PC-3 (cell line): ENCODE results near the gene FKBP7. TPM values are rescaled to one million over a fixed set of nuclear protein-coding genes. Genes with fewer than 3 reads are reported as not detected.

Experiments used
- ATAC-seq: fragments of 200-7000 bp; cut with Tn5 transposase; 2 replicates; pipeline ENCODE4 v1.9.1; 2020; ENCODE audit warnings: mild to moderate bottlenecking, moderate library complexity
- BruUV-seq: library from RNA; stranded (reverse); fragments of 400-500 nt; replicated peaks from 2 replicates; lab custom pipeline; 2021; lab: Mats Ljungman, UMichigan
- CTCF ChIA-PET: fragments of 300-600 bp; sonication (Branson Sonifier 250); formaldehyde crosslinking; loops from one replicate; lab custom pipeline; 2022; ENCODE audit warnings: antibody characterized with exemption; lab: Charles Lee
- POLR2A ChIA-PET: fragments of 300-600 bp; sonication (Branson Sonifier 250); formaldehyde crosslinking; loops from one replicate; lab custom pipeline; 2022; ENCODE audit warnings: antibody characterized with exemption; ENCODE audit not compliant: unreplicated experiment; lab: Charles Lee
- DNase-seq: peaks from one replicate; pipeline ENCODE4 v3.0.0-alpha.2; 2015
- H2AFZ ChIP-seq: fragments of 300-600 bp; sonication (generic); 2 replicates; pipeline ENCODE4 v1.6.0; 2016; ENCODE audit warnings: antibody characterized with exemption, low read length
- H3F3A ChIP-seq: fragments of 300-600 bp; sonication (generic); one replicate; pipeline ENCODE4 v1.6.0; 2017; ENCODE audit warnings: antibody characterized with exemption, low read length, control low read depth, mild to moderate bottlenecking; ENCODE audit not compliant: unreplicated experiment
- H3K27ac ChIP-seq: fragments of 300-600 bp; sonication (generic); 2 replicates; pipeline ENCODE4 v1.5.1; 2016; ENCODE audit warnings: mild to moderate bottlenecking, low read length
- H3K27me3 ChIP-seq: fragments of 300-600 bp; sonication (generic); 2 replicates; pipeline ENCODE4 v1.6.1; 2016; ENCODE audit warnings: low read length, mixed read lengths
- H3K36me3 ChIP-seq: fragments of 300-600 bp; sonication (generic); 2 replicates; pipeline ENCODE4 v1.6.1; 2016; ENCODE audit warnings: low read depth, mixed run types, low read length, mixed read lengths
- H3K4me1 ChIP-seq: fragments of 300-600 bp; sonication (generic); 2 replicates; pipeline ENCODE4 v1.5.1; 2016; ENCODE audit warnings: low read length; ENCODE audit not compliant: insufficient read depth
- H3K4me2 ChIP-seq: fragments of 300-600 bp; sonication (generic); 2 replicates; pipeline ENCODE4 v1.6.0; 2016; ENCODE audit warnings: low read length
- H3K4me3 ChIP-seq: fragments of 300-600 bp; sonication (generic); 2 replicates; pipeline ENCODE4 v1.5.1; 2016; ENCODE audit warnings: mild to moderate bottlenecking, low read length, mixed read lengths
- H3K79me2 ChIP-seq: fragments of 300-600 bp; sonication (generic); 2 replicates; pipeline ENCODE4 v1.6.1; 2017; ENCODE audit warnings: low read length, mixed read lengths
- H3K9ac ChIP-seq: fragments of 300-600 bp; sonication (generic); 2 replicates; pipeline ENCODE4 v1.6.0; 2016; ENCODE audit warnings: mild to moderate bottlenecking, low read length
- H3K9me2 ChIP-seq: fragments of 300-600 bp; sonication (generic); replicated peaks from 2 replicates; pipeline ENCODE4 v1.6.1; 2016; ENCODE audit warnings: mixed run types, low read length, mixed read lengths
- H3K9me3 ChIP-seq: fragments of 300-600 bp; sonication (generic); 2 replicates; pipeline ENCODE4 v1.6.1; 2016; ENCODE audit warnings: low read length, mixed read lengths
- H4K20me1 ChIP-seq: fragments of 300-600 bp; sonication (generic); 2 replicates; pipeline ENCODE4 v1.6.1; 2016; ENCODE audit warnings: low read length, mixed read lengths
- CTCF ChIP-seq: fragments of 300-600 bp; sonication (generic); conservative IDR thresholded peaks from 2 replicates; pipeline ENCODE4 v1.5.1; 2017; ENCODE audit warnings: antibody characterized with exemption, low read depth, mild to moderate bottlenecking, low read length
- EZH2 ChIP-seq: fragments of 300-600 bp; sonication (generic); IDR thresholded peaks from one replicate; pipeline ENCODE4 v1.6.1; 2017; ENCODE audit warnings: antibody characterized with exemption, mild to moderate bottlenecking, low read length; ENCODE audit not compliant: unreplicated experiment
- EZH2phosphoT487 ChIP-seq: fragments of 300-600 bp; sonication (generic); IDR thresholded peaks from 2 replicates; pipeline ENCODE4 v1.6.1; 2018; ENCODE audit warnings: mild to moderate bottlenecking, antibody characterized with exemption, low read length, borderline replicate concordance
- intact Hi-C: fragments of 100-400 bp; cut with micrococcal nuclease; formaldehyde crosslinking; loops from 2 replicates; pipeline ENCODE4 v1.9.0; 2023
- total RNA-seq: library from RNA; depleted of rRNA; stranded (reverse); fragments of >200 nt; gene quantifications from 2 replicates; pipeline ENCODE4 v1.2.3, GENCODE V29; 2014

Gene FKBP7
- total RNA-seq, 1 experiment from 2014 or later, result 4.2 TPM

GRCh38 chr2:178441426-178441825 lies 37.0 kb downstream of the FKBP7 start:
- ChIA-PET CTCF (no interaction called here), POLR2A (no interaction called here)
- H3K27me3 ChIP-seq, result no peaks in the 10 kb centered on the region
- intact Hi-C loops, result no loop called here
- H3K4me1 ChIP-seq, result peaks cover 24% of the 10 kb centered on the region
- H3K36me3 ChIP-seq, result peaks cover 60% of the 10 kb centered on the region
- peaks cover 10% of the 10 kb centered on the region for H3F3A ChIP-seq
- peaks cover 3% of the 10 kb centered on the region; the same call in 1 of the 2 replicates for H3K79me2 ChIP-seq
- no peak for DNase-seq
- H3K27ac ChIP-seq, result no peak overlapping the region
- H3K9ac ChIP-seq, result no peak overlapping the region
- H3K9me3 ChIP-seq, result no peaks in the 10 kb centered on the region
- H3K4me3 ChIP-seq, result no peak overlapping the region
- H3K4me2 ChIP-seq, result no peak overlapping the region
- BruUV-seq, result no TSS peak
- H3K9me2 ChIP-seq, result no peaks in the 10 kb centered on the region
- ATAC-seq, result no peak
- H2AFZ ChIP-seq, result no peak overlapping the region
- peaks cover 3% of the 10 kb centered on the region; the same call in 1 of the 2 replicates for H4K20me1 ChIP-seq
- TF ChIP-seq CTCF, result no peak
- TF ChIP-seq EZH2, result no peak
- TF ChIP-seq EZH2phosphoT487, result no peak

- no peak overlapping the region for H3K4me2 ChIP-seq
- H3K4me1 ChIP-seq, result peaks cover 24% of the 10 kb centered on the region
- H3K9ac ChIP-seq, result no peak overlapping the region
- peaks cover 10% of the 10 kb centered on the region for H3F3A ChIP-seq
- no peak overlapping the region for H3K27ac ChIP-seq
- DNase-seq, result no peak
- BruUV-seq, result no TSS peak
- no peak for TF ChIP-seq EZH2phosphoT487
- no peak for TF ChIP-seq EZH2
- no peak for TF ChIP-seq CTCF
- H3K9me3 ChIP-seq, result no peaks in the 10 kb centered on the region
- H3K79me2 ChIP-seq, result no peaks in the 10 kb centered on the region
- H2AFZ ChIP-seq, result no peak overlapping the region
- no peaks in the 10 kb centered on the region for H3K9me2 ChIP-seq
- no peak overlapping the region for H3K4me3 ChIP-seq
- no peaks in the 10 kb centered on the region for H3K27me3 ChIP-seq
- ChIA-PET CTCF (no interaction called here), POLR2A (no interaction called here)
- no peak for ATAC-seq
- intact Hi-C loops, result no loop called here
- peaks cover 58% of the 10 kb centered on the region for H3K36me3 ChIP-seq
- no peaks in the 10 kb centered on the region for H4K20me1 ChIP-seq
Measured at GRCh38 chr2:178436662-178437061, 41.7 kb downstream of the FKBP7 start.

GRCh38 chr2:178429336-178429735 lies 49.1 kb downstream of the FKBP7 start:
- no peaks in the 10 kb centered on the region for H3K4me1 ChIP-seq
- H2AFZ ChIP-seq, result no peak overlapping the region
- ChIA-PET CTCF (no interaction called here), POLR2A (no interaction called here)
- no peaks in the 10 kb centered on the region for H3K9me3 ChIP-seq
- no peak for ATAC-seq
- H3K79me2 ChIP-seq, result no peaks in the 10 kb centered on the region
- no peak overlapping the region for H3K4me3 ChIP-seq
- no TSS peak for BruUV-seq
- no peak overlapping the region for H3K9ac ChIP-seq
- H3K9me2 ChIP-seq, result no peaks in the 10 kb centered on the region
- H3K36me3 ChIP-seq, result peaks cover 36% of the 10 kb centered on the region
- DNase-seq, result no peak
- H3F3A ChIP-seq, result no peaks in the 10 kb centered on the region
- no peaks in the 10 kb centered on the region for H3K27me3 ChIP-seq
- no peaks in the 10 kb centered on the region for H4K20me1 ChIP-seq
- TF ChIP-seq EZH2phosphoT487, result no peak
- TF ChIP-seq EZH2, result no peak
- TF ChIP-seq CTCF, result no peak
- no peak overlapping the region for H3K27ac ChIP-seq
- H3K4me2 ChIP-seq, result no peak overlapping the region
- intact Hi-C loops, result no loop called here
